GM21786 (cell line): ENCODE data around the gene BLZF1.
"Not testable (repeated sequence)": the region's sequence is repeated elsewhere in the genome, so short reads cannot be mapped to it uniquely, and the experiment has no call there.

Source experiments
- ATAC-seq: cut with Tn5 transposase; IDR thresholded peaks from one replicate; pipeline ENCODE4 v1.9.1; 2021; ENCODE audit not compliant: unreplicated experiment

BLZF1 gene

DNA sequence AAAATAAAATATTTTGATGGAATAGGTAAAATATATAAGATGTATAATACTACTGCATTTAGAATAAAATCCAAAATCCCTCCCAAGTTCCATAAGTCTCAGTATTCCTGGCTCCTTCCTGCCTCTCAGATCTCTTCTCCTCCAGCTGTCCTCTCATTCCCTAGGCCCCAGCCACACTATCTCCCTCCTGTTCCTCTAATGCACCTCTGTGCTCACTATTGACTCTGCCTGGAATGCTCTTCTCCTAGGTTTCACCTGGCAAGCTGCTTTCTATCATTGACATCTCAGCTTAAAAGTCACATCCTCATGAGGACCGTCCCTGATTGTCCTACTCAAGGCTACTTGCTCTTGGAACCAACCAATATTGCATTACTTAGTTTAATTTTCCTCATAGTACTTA is 7.6 kb upstream of the BLZF1 start:
- no peak for ATAC-seq

DNA sequence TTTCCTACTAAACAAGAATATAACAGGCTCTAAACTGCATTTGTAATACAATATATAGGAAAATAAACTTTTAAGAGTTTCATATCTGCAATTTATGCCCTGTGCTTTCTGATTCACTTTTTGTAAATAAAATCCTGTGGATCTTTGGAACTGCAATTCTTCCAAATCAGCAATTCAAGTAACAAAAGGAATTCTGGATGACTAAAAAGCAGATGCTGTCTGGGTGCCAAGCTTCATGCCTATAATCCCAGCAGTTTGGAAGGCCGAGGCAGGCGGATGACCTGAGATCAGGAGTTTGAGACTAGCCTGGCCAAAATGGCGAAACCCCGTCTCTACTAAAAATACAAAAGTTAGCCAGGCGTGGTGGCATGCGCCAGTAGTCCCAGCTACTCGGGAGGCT is 6.7 kb upstream of the BLZF1 start:
- no peak for ATAC-seq

- peak; percentile 24 for ATAC-seq
Observed at GRCh38 chr1:169363046-169363730, 4.8 kb upstream of the BLZF1 start.

- ATAC-seq, result no peak
Observed at GRCh38 chr1:169364948-169365347, 3.0 kb upstream of the BLZF1 start.

DNA sequence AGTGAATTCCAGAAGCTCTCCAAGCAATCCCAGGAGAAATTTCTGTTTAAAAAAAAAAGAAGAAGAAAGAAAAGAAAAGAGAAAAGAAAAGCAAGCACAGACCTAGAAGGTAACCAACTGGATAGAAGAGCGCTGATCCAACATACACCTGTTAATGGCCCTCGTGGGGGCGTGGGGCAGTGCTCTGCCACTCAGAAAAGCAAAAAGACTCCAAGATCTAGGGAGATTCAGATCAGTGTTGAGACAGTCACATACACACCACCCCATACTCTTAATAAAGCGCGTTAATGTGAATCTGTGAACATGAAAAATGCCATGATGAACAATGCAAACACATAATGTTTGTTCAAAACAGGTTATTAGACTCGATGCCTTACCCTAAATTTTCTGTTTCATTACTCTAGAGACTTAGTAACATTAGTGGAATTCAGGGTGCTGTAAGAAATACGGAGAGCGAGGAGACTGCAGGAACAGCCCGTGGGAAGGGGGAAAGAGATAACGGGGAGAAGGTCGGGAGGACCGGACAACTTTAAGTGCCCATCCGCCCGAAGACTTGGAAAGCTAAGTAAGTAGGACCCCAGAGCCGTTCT is 804 bp upstream of the BLZF1 start:
- ATAC-seq, result no peak

DNA sequence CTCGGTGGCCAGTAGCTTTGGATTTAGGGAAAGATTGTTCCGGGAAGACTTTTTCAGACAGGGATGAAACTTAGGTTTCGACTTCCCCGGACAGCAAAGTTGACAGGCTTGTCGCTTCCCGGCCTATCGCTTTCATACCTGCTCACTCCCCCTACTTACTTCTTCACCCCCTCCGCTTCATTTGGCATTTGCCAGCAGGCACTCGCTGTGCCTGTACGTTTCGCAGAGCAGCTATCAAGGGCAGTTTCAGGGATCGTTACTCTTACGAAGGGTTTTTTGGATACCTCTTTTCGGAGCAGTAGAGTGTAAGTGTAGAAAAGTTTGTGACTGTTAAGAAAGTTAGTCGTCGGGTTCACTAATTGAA is 393 bp downstream of the BLZF1 start:
- no peak for ATAC-seq

DNA sequence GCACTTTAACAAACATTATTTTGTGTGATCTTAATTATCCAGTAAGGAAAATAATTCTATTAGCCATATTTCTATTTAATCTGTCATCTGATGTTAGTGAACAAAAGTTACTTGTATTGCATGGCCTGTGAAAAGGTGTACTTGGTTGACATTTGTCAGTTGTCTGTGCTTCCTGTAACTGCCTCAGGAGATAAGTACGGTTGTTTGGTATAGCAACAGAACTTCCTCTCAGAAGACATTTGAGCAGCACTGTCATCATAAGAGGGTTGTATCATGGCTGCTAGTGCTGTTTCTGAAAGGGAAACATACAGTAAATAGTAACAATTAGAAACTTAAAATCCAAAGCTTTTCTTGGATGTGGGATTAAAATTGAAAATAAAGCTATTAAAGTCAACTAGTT is 3.4 kb downstream of the BLZF1 start:
- no peak for ATAC-seq

- ATAC-seq, result no peak
Observed at GRCh38 chr1:169381162-169381561, 13.2 kb downstream of the BLZF1 start.

GRCh38 chr1:169383449-169383848 is 15.5 kb downstream of the BLZF1 start:
- ATAC-seq, result no peak

GRCh38 chr1:169387399-169387798 is 19.4 kb downstream of the BLZF1 start:
- no peak for ATAC-seq

GRCh38 chr1:169390303-169390702 is 22.3 kb downstream of the BLZF1 start:
- ATAC-seq, result peak; percentile 76

GRCh38 chr1:169392406-169392805 is 24.4 kb downstream of the BLZF1 start:
- no peak for ATAC-seq

GRCh38 chr1:169395955-169396354 is 28.0 kb downstream of the BLZF1 start:
- no peak for ATAC-seq

- not testable (repeated sequence) for ATAC-seq
Observed at GRCh38 chr1:169402578-169402977, 34.6 kb downstream of the BLZF1 start.

- not testable (repeated sequence) for ATAC-seq
Observed at GRCh38 chr1:169408340-169408739, 40.3 kb downstream of the BLZF1 start.

DNA sequence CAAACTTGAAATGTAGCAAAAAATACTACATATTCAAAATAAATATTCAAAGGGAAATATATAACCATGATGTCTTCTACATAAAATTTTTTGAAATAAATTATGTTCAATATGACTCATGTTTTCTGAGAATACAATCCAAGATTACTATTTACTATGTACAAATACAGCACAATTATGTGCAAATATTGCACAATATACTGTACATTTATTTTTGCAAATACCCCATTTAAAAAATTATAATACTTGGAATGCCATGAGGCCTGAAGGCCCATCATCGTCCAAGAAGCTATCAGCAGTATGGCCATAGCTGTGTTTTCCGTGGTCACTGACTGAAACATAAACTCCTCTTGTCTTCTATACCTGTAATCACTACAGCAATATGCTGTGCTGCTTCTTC is 47.0 kb downstream of the BLZF1 start:
- ATAC-seq, result no peak

DNA sequence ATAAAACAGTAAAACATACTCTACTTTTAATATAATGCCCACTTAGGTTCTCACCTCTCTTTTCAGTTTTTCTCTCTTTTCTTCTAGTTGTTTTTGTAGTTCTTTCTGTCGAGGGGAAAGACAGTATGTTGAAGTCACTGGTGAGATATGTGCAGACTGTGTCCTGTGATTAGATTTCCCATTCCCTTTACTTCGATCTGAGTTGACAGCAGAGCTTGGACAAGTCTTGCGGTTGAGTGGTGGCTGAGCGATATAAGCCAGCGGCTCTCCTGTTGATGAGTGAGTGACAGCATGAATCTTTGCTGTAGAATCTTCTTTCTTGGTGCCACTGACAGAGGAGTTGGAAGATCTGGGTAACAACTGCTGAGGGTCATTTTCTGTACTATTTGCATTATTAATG is 53.3 kb downstream of the BLZF1 start:
- no peak for ATAC-seq

GRCh38 chr1:169426174-169426705 is 58.2 kb downstream of the BLZF1 start:
- ATAC-seq, result no peak

GRCh38 chr1:169427081-169427641 is 59.2 kb downstream of the BLZF1 start, which contains the start of gene CCDC181:
CCDC181 (minus strand) TSS chr1:169427474; CDS start chr1:169424927, 2,547 bp downstream.
- peak; percentile 78 for ATAC-seq
